ENCODE data around the gene ZNF732. TPM values are rescaled to one million over a fixed set of nuclear protein-coding genes. Genes with fewer than 3 reads are reported as not detected.

Gene ZNF732
- total RNA-seq = under 1 TPM in 2 of 10 donors, not detected in 8; 0.12 to 0.19 TPM
- under 1 TPM in 1 of 2 donors, not detected in 1; 0.15 TPM for polyA plus RNA-seq
- long read RNA-seq, donor 1 = 0 reads
- long read RNA-seq, donor 2 = 0 reads
- long read RNA-seq, donor 3 = 0 reads

GRCh38 chr4:304969-305680, at the start of gene ZNF732:
Gene ZNF732, minus strand, starts transcription at chr4:305474. Its CDS starts 164 bp downstream, at chr4:305310.
- H3K36me3 ChIP-seq = no peaks in the 10 kb centered on the region
- H3K27ac ChIP-seq = no peak within 1 kb of the TSS
- ATAC-seq = peak; percentile 71 to 98 (median 92)
- peaks cover 0 to 16% (median 7%) of the 10 kb centered on the region in 9 donors for H3K4me1 ChIP-seq
- H3K27me3 ChIP-seq = peaks cover 0 to 24% (median 14%) of the 10 kb centered on the region in 7 donors
- intact Hi-C loops (cut with DNase I) = no loop called here
- WGBS, 2 donors = 1 to 4% methylated on average over 53 of the region's 53 CpGs
- peaks cover 0 to 52% (median 0%) of the 10 kb centered on the region in 11 donors for H3K9me3 ChIP-seq
- H3K4me3 ChIP-seq = peak within 1 kb of the TSS in 9 of 10 donors; percentile 13 to 59 (median 52)
- peak; percentile 18 to 55 for DNase-seq
- TF ChIP-seq CTCF (IDR thresholded peaks at IDR 0.05) = no peak

- peak in 1 of 9 donors; percentile 39 for TF ChIP-seq CTCF (IDR thresholded peaks at IDR 0.05)
- Histone ChIP-seq H3K36me3 (peaks cover 0 to 41% (median 20%) of the 10 kb centered on the region in 9 donors), H3K27ac (no peak overlapping the region), H3K4me1 (peaks cover 3 to 34% (median 23%) of the 10 kb centered on the region in 9 donors), H3K27me3 (no peaks in the 10 kb centered on the region), H3K4me3 (no peak overlapping the region), H3K9me3 (peaks cover 0 to 63% (median 3%) of the 10 kb centered on the region in 11 donors)
- DNase-seq (no peak), ATAC-seq (no peak)
- 92% methylated on average over 4 of the region's 4 CpGs for WGBS, 2 donors
- intact Hi-C loops (cut with DNase I) = loop anchor here in 1 of 10 donors (10.0 kb wide), 1 partner anchor 295 kb away; no protein-coding TSS in a partner anchor
Observed at GRCh38 chr4:340011-340410, 34.7 kb upstream of the ZNF732 start.

GRCh38 chr4:338759-339097, 33.5 kb upstream of the ZNF732 start:
- TF ChIP-seq CTCF (IDR thresholded peaks at IDR 0.05) = no peak
- peaks cover 0 to 50% (median 0%) of the 10 kb centered on the region in 11 donors for H3K9me3 ChIP-seq
- peak overlapping the region; percentile 65 to 97 (median 84) for H3K4me3 ChIP-seq
- H3K27me3 ChIP-seq = no peaks in the 10 kb centered on the region
- H3K36me3 ChIP-seq = peaks cover 0 to 28% (median 7%) of the 10 kb centered on the region in 9 donors
- intact Hi-C loops (cut with DNase I) = loop anchor here in 2 of 10 donors (10.0 kb wide), 1 partner anchor 94 kb away; no protein-coding TSS in a partner anchor
- peaks cover 3 to 34% (median 23%) of the 10 kb centered on the region in 9 donors for H3K4me1 ChIP-seq
- 16 to 24% methylated on average over 13 of the region's 13 CpGs for WGBS, 2 donors
- ATAC-seq (no peak), DNase-seq (peak in 1 of 2 donors; percentile 6)
- peak overlapping the region in 4 of 10 donors; percentile 94 to 97 (median 96) for H3K27ac ChIP-seq

- H3K27ac ChIP-seq = peak overlapping the region; percentile 54 to 98 (median 96)
- 1 to 2% methylated on average over 52 of the region's 52 CpGs for WGBS, 2 donors
- DNase-seq = peak; percentile 5 to 44
Observed at GRCh38 chr4:337932-338758, 32.9 kb upstream of the ZNF732 start.

More at GRCh38 chr4:337932-338758, 32.9 kb upstream of the ZNF732 start:
- no peak for TF ChIP-seq CTCF (IDR thresholded peaks at IDR 0.05)
- intact Hi-C loops (cut with DNase I) = loop anchor here in 2 of 10 donors (10.0 kb wide), 1 partner anchor 93 kb away; no protein-coding TSS in a partner anchor
- H3K9me3 ChIP-seq = peaks cover 0 to 44% (median 0%) of the 10 kb centered on the region in 11 donors
- ATAC-seq = peak; percentile 12 to 50 (median 34)
- peaks cover 0 to 24% (median 2%) of the 10 kb centered on the region in 9 donors for H3K36me3 ChIP-seq
- no peaks in the 10 kb centered on the region for H3K27me3 ChIP-seq
- peaks cover 3 to 34% (median 23%) of the 10 kb centered on the region in 9 donors for H3K4me1 ChIP-seq
- peak overlapping the region; percentile 65 to 97 (median 84) for H3K4me3 ChIP-seq
